SK-N-SH (cell line): Measurements from ENCODE around the gene MARVELD1. TPM values are rescaled to one million over a fixed set of nuclear protein-coding genes. Genes with fewer than 3 reads are reported as not detected.
A peak's percentile ranks its signal among the peaks of the same experiment; 100 is the strongest.

Experiments
- CTCF ChIA-PET: fragments of 300-600, 350-600 bp; formaldehyde crosslinking; extraction: SDS; loops from one replicate; lab custom pipeline; 2021; lab: Yijun Ruan, JAX
- POLR2A ChIA-PET: fragments of 350-600 bp; sonication (Branson Sonifier 250); formaldehyde crosslinking; extraction: SDS; loops from one replicate; lab custom pipeline; 2020; ENCODE audit warnings: antibody characterized with exemption, inconsistent platforms; lab: Yijun Ruan, JAX
- DNase-seq: peaks from one replicate; pipeline ENCODE4 v3.0.0; 2012
- H2AFZ ChIP-seq: fragments of 200-600 bp; sonication (generic); 2 replicates; pipeline ENCODE4 v1.8.1; 2016; ENCODE audit warnings: antibody characterized with exemption, mild to moderate bottlenecking, low read depth
- H3F3A ChIP-seq: fragments of 200-600 bp; sonication (generic); replicated peaks from 2 replicates; pipeline ENCODE3; 2016; ENCODE audit warnings: antibody characterized with exemption, mild to moderate bottlenecking; ENCODE audit not compliant: insufficient read depth
- H3K27ac ChIP-seq, 2 experiments: fragments of 200-500 bp in 1 of 2; fragments of 200-600 bp in 1 of 2; sonication (Bioruptor generic) in 1 of 2; sonication (generic), shearing (Covaris generic) in 1 of 2; 2 replicates each; pipeline versions ENCODE4 v1.5.1 to v1.6.1; 2014 to 2016; ENCODE audit warnings: low read depth in 2 of 2, inconsistent platforms in 1 of 2, low read length in 1 of 2, mild to moderate bottlenecking in 1 of 2, mixed read lengths in 1 of 2
- H3K27me3 ChIP-seq: fragments of 200-600 bp; sonication (generic), shearing (Covaris generic); 2 replicates; pipeline ENCODE4 v1.6.1; 2016; ENCODE audit warnings: mixed run types; ENCODE audit not compliant: insufficient read depth
- H3K36me3 ChIP-seq, 2 experiments: fragments of 200-500 bp in 1 of 2; fragments of 200-600 bp in 1 of 2; sonication (Bioruptor generic) in 1 of 2; sonication (generic) in 1 of 2; replicated peaks in 1 of 2; 2 replicates each; pipeline versions ENCODE3 to v1.5.1; 2014 to 2016; ENCODE audit warnings: low read length in 1 of 2, mild to moderate bottlenecking in 1 of 2; ENCODE audit not compliant: insufficient read depth in 2 of 2, control insufficient read depth in 1 of 2
- H3K4me1 ChIP-seq, 2 experiments: fragments of 200-500 bp in 1 of 2; fragments of 200-600 bp in 1 of 2; sonication (Bioruptor generic) in 1 of 2; sonication (generic), shearing (Covaris generic) in 1 of 2; 2 replicates each; pipeline versions ENCODE4 v1.5.1 to v1.6.1; 2014 to 2016; ENCODE audit warnings: low read depth in 1 of 2, low read length in 1 of 2, mixed run types in 1 of 2; ENCODE audit not compliant: insufficient read depth in 2 of 2, control insufficient read depth in 1 of 2
- H3K4me2 ChIP-seq: fragments of 200-600 bp; sonication (generic), shearing (Covaris generic); 2 replicates; pipeline ENCODE4 v1.6.1; 2017; ENCODE audit warnings: mixed run types
- H3K4me3 ChIP-seq, 2 experiments: fragments of 200-500 bp in 1 of 2; fragments of 200-600 bp in 1 of 2; sonication (Bioruptor generic) in 1 of 2; sonication (generic), shearing (Covaris generic) in 1 of 2; 2 replicates each; pipeline versions ENCODE4 v1.5.1 to v1.8.1; 2014 to 2016; ENCODE audit warnings: low read depth in 2 of 2, inconsistent platforms in 1 of 2, low read length in 1 of 2, mild to moderate bottlenecking in 1 of 2, mixed read lengths in 1 of 2, moderate library complexity in 1 of 2
- H3K79me2 ChIP-seq: fragments of 200-600 bp; sonication (generic); 2 replicates; pipeline ENCODE4 v1.8.1; 2017; ENCODE audit warnings: mild to moderate bottlenecking; ENCODE audit not compliant: insufficient read depth
- H3K9ac ChIP-seq: fragments of 200-600 bp; sonication (generic); 2 replicates; pipeline ENCODE4 v1.6.1; 2017; ENCODE audit warnings: mixed run types
- H3K9me2 ChIP-seq: fragments of 200-600 bp; sonication (generic); 2 replicates; pipeline ENCODE4 v1.6.1; 2017; ENCODE audit warnings: mixed run types
- H3K9me3 ChIP-seq: fragments of 200-600 bp; sonication (generic); 2 replicates; pipeline ENCODE4 v1.6.1; 2017; ENCODE audit warnings: mixed run types, mild to moderate bottlenecking, moderate library complexity
- H4K20me1 ChIP-seq: fragments of 200-600 bp; sonication (generic); 2 replicates; pipeline ENCODE4 v1.6.1; 2017; ENCODE audit warnings: mild to moderate bottlenecking, mixed run types; ENCODE audit not compliant: insufficient read depth
- CTCF ChIP-seq: fragments of 200-600 bp; sonication (generic); IDR thresholded peaks from 2 replicates; pipeline ENCODE4 v1.6.1; 2017; ENCODE audit warnings: antibody characterized with exemption, mild to moderate bottlenecking, moderate library complexity
- EP300 ChIP-seq, 2 experiments: IDR thresholded peaks; 2 replicates each; pipeline versions ENCODE4 v1.4.0 to v1.6.1; 2012; ENCODE audit warnings: borderline replicate concordance in 1 of 2, low read depth in 1 of 2, low read length in 1 of 2
- FOXM1 ChIP-seq: IDR thresholded peaks from 2 replicates; pipeline ENCODE4 v1.4.0; 2012; ENCODE audit warnings: low read depth, mild to moderate bottlenecking
- GABPA ChIP-seq: IDR thresholded peaks from 2 replicates; pipeline ENCODE4 v1.4.0; 2012; ENCODE audit warnings: low read depth, mild to moderate bottlenecking
- IRF3 ChIP-seq: fragments of 150-350 bp; IDR thresholded peaks from 2 replicates; pipeline ENCODE4 v1.6.1; 2016; ENCODE audit warnings: mild to moderate bottlenecking, low read depth, low read length
- PBX3 ChIP-seq: IDR thresholded peaks from 2 replicates; pipeline ENCODE4; 2012
- RAD21 ChIP-seq: IDR thresholded peaks from 2 replicates; pipeline ENCODE4 v1.6.1; 2012; ENCODE audit warnings: mild to moderate bottlenecking, low read length
- SMC3 ChIP-seq: IDR thresholded peaks from 2 replicates; pipeline ENCODE4 v1.6.1; 2012; ENCODE audit warnings: low read depth, low read length, improper control_type of control experiment
- TCF12 ChIP-seq: IDR thresholded peaks from 2 replicates; pipeline ENCODE4 v1.4.0; 2012
- TEAD4 ChIP-seq: IDR thresholded peaks from 2 replicates; pipeline ENCODE4 v1.4.0; 2012; ENCODE audit warnings: mild to moderate bottlenecking, borderline replicate concordance; ENCODE audit not compliant: insufficient read depth
- WGBS: methylation state at CpG from one replicate; pipeline ENCODE4 v1.1.6; 2017; ENCODE audit warnings: low lambda C conversion rate; 5-methylcytosine and 5-hydroxymethylcytosine counted together
- polyA plus RNA-seq, 3 experiments: library from polyadenylated mRNA; depleted of rRNA; stranded (reverse); fragments of >200 nt; gene quantifications; 2 replicates each; pipeline ENCODE4 v1.2.3, GENCODE V29; 2012

MARVELD1 gene
- polyA plus RNA-seq, 1 of the 3 experiments (the other 2 are of a cell fraction) = 53.0 TPM

- no peaks in the 10 kb centered on the region for H3K9me2 ChIP-seq
- H3K9ac ChIP-seq = no peak overlapping the region
- H4K20me1 ChIP-seq = no peaks in the 10 kb centered on the region
- no peaks in the 10 kb centered on the region for H3K9me3 ChIP-seq
- no peaks in the 10 kb centered on the region for H3K79me2 ChIP-seq
- H3K27me3 ChIP-seq = no peaks in the 10 kb centered on the region
- H3K4me1 ChIP-seq = peaks cover 0 to 6% of the 10 kb centered on the region in 2 experiments; a peak in 1 of 4 replicates
- no peak overlapping the region for H3K4me3 ChIP-seq
- POLR2A ChIA-PET = no interaction called here
- CTCF ChIA-PET = interaction anchor here (0.6 to 13.8 kb wide), 4 partner anchors 34 to 203 kb away, joined by 3 to 162 read pairs (median 6); no protein-coding TSS in a partner anchor
- no peak for TF ChIP-seq TEAD4
- TF ChIP-seq RAD21 = no peak
- no peak for TF ChIP-seq IRF3
- no peak for TF ChIP-seq TCF12
- no peak for TF ChIP-seq PBX3
- H3K27ac ChIP-seq = no peak overlapping the region
- H2AFZ ChIP-seq = no peak overlapping the region
- no peak overlapping the region for H3K4me2 ChIP-seq
- peaks cover 23 to 76% of the 10 kb centered on the region in 2 experiments for H3K36me3 ChIP-seq
- 80% methylated on average over 5 of the region's 6 CpGs for WGBS
- H3F3A ChIP-seq = no peaks in the 10 kb centered on the region
- no peak for DNase-seq
Measured at GRCh38 chr10:97757471-97757870, 43.9 kb downstream of the MARVELD1 start.

- H3K4me2 ChIP-seq = no peak overlapping the region
- no peaks in the 10 kb centered on the region for H4K20me1 ChIP-seq
- H3K4me3 ChIP-seq = no peak overlapping the region; a peak in 1 of 4 replicates
- 55% methylated on average over 3 of the region's 5 CpGs for WGBS
- H3K36me3 ChIP-seq = peaks cover 11 to 62% of the 10 kb centered on the region in 2 experiments
- no peak overlapping the region for H3K9ac ChIP-seq
- peaks cover 0 to 6% of the 10 kb centered on the region in 2 experiments; a peak in 1 of 4 replicates for H3K4me1 ChIP-seq
- no peaks in the 10 kb centered on the region for H3K27me3 ChIP-seq
- H3K79me2 ChIP-seq = no peaks in the 10 kb centered on the region
- H3F3A ChIP-seq = no peaks in the 10 kb centered on the region
- no peak overlapping the region for H2AFZ ChIP-seq
- POLR2A ChIA-PET = no interaction called here
- no peak for TF ChIP-seq GABPA
- TF ChIP-seq EP300 (IDR thresholded peaks at IDR 0.05; ENCODE audit: borderline replicate concordance in 1 of 2, low read depth in 1 of 2, low read length in 1 of 2) = 0 out of 4 replicates have a peak, but pooled peaks of 1 of the 2 experiments have one; percentile 11
- peak; percentile 93 for TF ChIP-seq RAD21
- TF ChIP-seq CTCF = peak; percentile 86
- no peak for TF ChIP-seq FOXM1
- TF ChIP-seq IRF3 = no peak
- peak; percentile 87 for TF ChIP-seq SMC3
- CTCF ChIA-PET = interaction anchor here (0.6 to 13.8 kb wide), 28 partner anchors 9 to 284 kb away, joined by 3 to 162 read pairs (median 5); partner anchors contain the start of genes GOLGA7B and SFRP5
- DNase-seq = peak; percentile 94
- no peaks in the 10 kb centered on the region for H3K9me3 ChIP-seq
- no peaks in the 10 kb centered on the region for H3K9me2 ChIP-seq
- H3K27ac ChIP-seq = peak overlapping the region in 1 of 2 experiments; percentile 2; a peak in 1 of 4 replicates
Measured at GRCh38 chr10:97759158-97759887, 45.8 kb downstream of the MARVELD1 start.
